Measurements from ENCODE around the gene CHST9. TPM values are rescaled to one million over a fixed set of nuclear protein-coding genes. Genes with fewer than 3 reads are reported as not detected.

CHST9 gene
- total RNA-seq, 1 experiment from 2014 or later, result 0.07 TPM

GRCh38 chr18:27022477-27022876 is 162.6 kb downstream of the CHST9 start:
- Histone ChIP-seq H2AFZ (no peak overlapping the region), H3F3A (ENCODE audit: insufficient read depth, low read depth) (no peaks in the 10 kb centered on the region), H4K20me1 (ENCODE audit: insufficient read depth) (no peaks in the 10 kb centered on the region), H3K36me3 (ENCODE audit: low read depth) (no peaks in the 10 kb centered on the region), H3K9me3 (ENCODE audit: insufficient read depth, low read depth) (no peaks in the 10 kb centered on the region), H3K27me3 (ENCODE audit: insufficient read depth, low read depth) (no peaks in the 10 kb centered on the region), H3K4me1 (replicated peaks; ENCODE audit: insufficient read depth) (no peaks in the 10 kb centered on the region), H3K4me2 (no peak overlapping the region), H3K27ac (no peak overlapping the region), H3K4me3 (no peak overlapping the region), H3K9me2 (ENCODE audit: insufficient read depth) (no peaks in the 10 kb centered on the region), H3K79me2 (ENCODE audit: low read depth) (no peaks in the 10 kb centered on the region)
- no peak for DNase-seq
- no TSS peak for BruUV-seq (replicated peaks)
- TF ChIP-seq EZH2 (IDR thresholded peaks at IDR 0.05; ENCODE audit: low read depth) (no peak), CTCF (conservative IDR thresholded peaks at IDR 0.05) (no peak)
- CTCF ChIA-PET, result no interaction called here
- intact Hi-C loops (cut with micrococcal nuclease; ENCODE audit: unreplicated experiment), result no loop called here
- POLR2A ChIA-PET (ENCODE audit: unreplicated experiment), result no interaction called here

GRCh38 chr18:27017901-27018500 is 167.1 kb downstream of the CHST9 start:
- no peaks in the 10 kb centered on the region for H3K27me3 ChIP-seq (ENCODE audit: insufficient read depth, low read depth)
- H3K9me3 ChIP-seq (ENCODE audit: insufficient read depth, low read depth), result no peaks in the 10 kb centered on the region
- POLR2A ChIA-PET (ENCODE audit: unreplicated experiment), result no interaction called here
- no peak overlapping the region for H3K27ac ChIP-seq
- no peaks in the 10 kb centered on the region for H3F3A ChIP-seq (ENCODE audit: insufficient read depth, low read depth)
- BruUV-seq (replicated peaks), result no TSS peak
- no peaks in the 10 kb centered on the region for H3K36me3 ChIP-seq (ENCODE audit: low read depth)
- H4K20me1 ChIP-seq (ENCODE audit: insufficient read depth), result no peaks in the 10 kb centered on the region
- peak in 1 of 2 experiments; percentile 2 for DNase-seq
- H3K4me3 ChIP-seq, result no peak overlapping the region
- TF ChIP-seq CTCF (conservative IDR thresholded peaks at IDR 0.05), result peak; percentile 71
- no peak for TF ChIP-seq EZH2 (IDR thresholded peaks at IDR 0.05; ENCODE audit: low read depth)
- H3K4me2 ChIP-seq, result no peak overlapping the region
- H2AFZ ChIP-seq, result no peak overlapping the region
- H3K79me2 ChIP-seq (ENCODE audit: low read depth), result no peaks in the 10 kb centered on the region
- intact Hi-C loops (cut with micrococcal nuclease; ENCODE audit: unreplicated experiment), result loop anchor here (1.0 to 2.0 kb wide), 2 partner anchors 280 to 581 kb away; no protein-coding TSS in a partner anchor
- no peaks in the 10 kb centered on the region for H3K9me2 ChIP-seq (ENCODE audit: insufficient read depth)
- CTCF ChIA-PET, result interaction anchor here (0.6 to 0.7 kb wide), 2 partner anchors 284 to 358 kb away, joined by 3 to 4 read pairs; no protein-coding TSS in a partner anchor
- no peaks in the 10 kb centered on the region for H3K4me1 ChIP-seq (replicated peaks; ENCODE audit: insufficient read depth)

GRCh38 chr18:27014841-27015240 is 170.3 kb downstream of the CHST9 start:
- Histone ChIP-seq H3K36me3 (ENCODE audit: low read depth) (no peaks in the 10 kb centered on the region), H3K27me3 (ENCODE audit: insufficient read depth, low read depth) (no peaks in the 10 kb centered on the region), H4K20me1 (ENCODE audit: insufficient read depth) (no peaks in the 10 kb centered on the region), H3K79me2 (ENCODE audit: low read depth) (no peaks in the 10 kb centered on the region), H2AFZ (no peak overlapping the region), H3F3A (ENCODE audit: insufficient read depth, low read depth) (no peaks in the 10 kb centered on the region), H3K4me1 (replicated peaks; ENCODE audit: insufficient read depth) (no peaks in the 10 kb centered on the region), H3K27ac (no peak overlapping the region), H3K9me3 (ENCODE audit: insufficient read depth, low read depth) (no peaks in the 10 kb centered on the region), H3K4me3 (no peak overlapping the region), H3K9me2 (ENCODE audit: insufficient read depth) (no peaks in the 10 kb centered on the region), H3K4me2 (no peak overlapping the region)
- TF ChIP-seq CTCF (conservative IDR thresholded peaks at IDR 0.05), result no peak
- no peak for TF ChIP-seq EZH2 (IDR thresholded peaks at IDR 0.05; ENCODE audit: low read depth)
- ChIA-PET POLR2A (ENCODE audit: unreplicated experiment) (no interaction called here), CTCF (no interaction called here)
- intact Hi-C loops (cut with micrococcal nuclease; ENCODE audit: unreplicated experiment), result no loop called here
- no TSS peak for BruUV-seq (replicated peaks)
- no peak for DNase-seq

Data from PC-9 (cell line).